Lung (tissue), 12 donors: ENCODE measurements around the gene VDR. TPM values are rescaled to one million over a fixed set of nuclear protein-coding genes. Genes with fewer than 3 reads are reported as not detected.

Experiments
- ATAC-seq: fragments of 200-7000 bp; cut with Tn5 transposase; one replicate; pipeline ENCODE4 v1.9.1; 2020; ENCODE audit warnings: moderate number of reproducible peaks; ENCODE audit not compliant: insufficient read depth, low FRiP score
- DNase-seq, 3 donors: peaks; one replicate each; pipeline ENCODE4 v3.0.0-alpha.2; 2013 to 2017
- H3K27ac ChIP-seq, 2 donors: one replicate each; pipeline ENCODE4 v1.5.1; 2013; ENCODE audit warnings: mild to moderate bottlenecking in 2 of 2, moderate library complexity in 2 of 2, control low read depth in 1 of 2, inconsistent platforms in 1 of 2, low read depth in 1 of 2, low read length in 1 of 2
- H3K27me3 ChIP-seq, 3 donors: one replicate each; pipeline ENCODE4 v1.5.1; 2013; ENCODE audit warnings: low read length in 2 of 3; ENCODE audit not compliant: control insufficient read depth in 3 of 3, insufficient read depth in 3 of 3
- H3K36me3 ChIP-seq, 4 donors: one replicate each; pipeline ENCODE4 v1.5.1; 2013; ENCODE audit warnings: low read length in 4 of 4, mild to moderate bottlenecking in 1 of 4, moderate library complexity in 1 of 4; ENCODE audit not compliant: control insufficient read depth in 4 of 4, insufficient read depth in 4 of 4
- H3K4me1 ChIP-seq, 5 donors: one replicate each; pipeline ENCODE4 v1.5.1; 2013; ENCODE audit warnings: low read length in 5 of 5, mild to moderate bottlenecking in 2 of 5, moderate library complexity in 1 of 5; ENCODE audit not compliant: control insufficient read depth in 5 of 5, insufficient read depth in 5 of 5
- H3K4me3 ChIP-seq: one replicate; pipeline ENCODE4 v1.5.1; 2013; ENCODE audit warnings: mild to moderate bottlenecking, control low read depth, moderate library complexity
- H3K9ac ChIP-seq, 2 donors: one replicate each; pipeline ENCODE4 v1.5.1; 2013; ENCODE audit warnings: low read length in 2 of 2, control low read depth in 1 of 2; ENCODE audit not compliant: insufficient read depth in 1 of 2
- H3K9me3 ChIP-seq, 4 donors: one replicate each; pipeline ENCODE4 v1.5.1; 2013; ENCODE audit warnings: low read length in 3 of 4, mild to moderate bottlenecking in 1 of 4, moderate library complexity in 1 of 4; ENCODE audit not compliant: control insufficient read depth in 4 of 4, insufficient read depth in 3 of 4
- CTCF ChIP-seq: IDR thresholded peaks from 2 replicates; pipeline ENCODE4 v1.5.1; 2012; ENCODE audit warnings: mild to moderate bottlenecking; ENCODE audit errors: control extremely low read depth, extremely low read depth
- WGBS, 2 donors: extraction: QIAGEN DNeasy Blood & Tissue Kit; methylation state at CpG; one replicate each; pipeline ENCODE4 v1.1.7; 2013; 5-methylcytosine and 5-hydroxymethylcytosine counted together
- polyA plus RNA-seq, 2 donors: library from polyadenylated mRNA; stranded (reverse); fragments of 200-250 nt; gene quantifications; one replicate each; pipeline ENCODE4 v1.2.1, GENCODE V29; 2013
- total RNA-seq, 2 donors: library from RNA; depleted of rRNA in 1 of 2; stranded (reverse); fragments of >200 nt in 1 of 2; gene quantifications; one replicate each; pipeline ENCODE4 v1.2.1, GENCODE V29; 2014 to 2021
- donor health status: control.
- donor health status: control.
- donor health status: Bipolar disorder and iron deficiency.
- donor health status: healthy.
- donor health status: DM: yes; HTN: yes; CAD: no.

The VDR gene
- total and polyA plus RNA-seq, 4 donors = 4.4 to 27.4 (median 14.3) TPM

DNA sequence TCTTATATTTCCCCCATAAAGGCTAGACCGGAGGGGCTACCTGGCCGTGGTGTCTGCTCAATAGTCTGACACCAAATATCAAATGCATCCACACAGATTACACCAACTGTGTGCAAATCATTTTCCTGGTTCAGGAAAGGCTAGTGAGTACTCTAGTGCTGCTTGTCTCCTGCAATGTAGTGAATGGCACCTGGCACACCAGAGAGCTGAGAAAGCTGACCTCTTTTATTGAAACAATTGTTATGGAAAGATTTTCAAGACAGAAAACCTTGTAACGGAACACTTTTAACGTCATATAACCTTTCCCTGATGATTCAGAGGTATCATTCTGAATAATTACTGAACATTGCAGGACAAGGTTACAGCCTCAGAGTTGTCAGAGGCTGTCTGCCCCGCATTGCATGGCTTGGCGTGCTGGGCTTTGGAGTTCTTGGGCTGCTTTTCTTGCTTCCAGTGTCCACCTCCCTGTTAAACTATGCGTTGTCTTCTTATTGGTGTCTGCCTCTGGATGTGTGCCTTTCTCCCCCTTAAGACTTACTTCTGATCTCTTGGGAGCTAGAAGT lies 44.4 kb downstream of the VDR start:
- ATAC-seq (no peak), DNase-seq (no peak)
- Histone ChIP-seq H3K27me3 (no peaks in the 10 kb centered on the region), H3K9ac (no peak overlapping the region), H3K36me3 (peaks cover 0 to 16% (median 0%) of the 10 kb centered on the region in 4 donors), H3K9me3 (no peaks in the 10 kb centered on the region), H3K4me3 (no peak overlapping the region), H3K4me1 (peaks cover 0 to 3% (median 0%) of the 10 kb centered on the region in 5 donors), H3K27ac (no peak overlapping the region)
- TF ChIP-seq CTCF = no peak
- 90 to 94% methylated on average over 7 of the region's 7 CpGs for WGBS, 2 donors

GRCh38 chr12:47858511-47859266 lies 46.1 kb downstream of the VDR start:
- no peak for ATAC-seq
- Histone ChIP-seq H3K36me3 (peaks cover 0 to 16% (median 0%) of the 10 kb centered on the region in 4 donors), H3K4me3 (no peak overlapping the region), H3K9ac (no peak overlapping the region), H3K27ac (no peak overlapping the region), H3K9me3 (no peaks in the 10 kb centered on the region), H3K27me3 (no peaks in the 10 kb centered on the region), H3K4me1 (peaks cover 0 to 3% (median 0%) of the 10 kb centered on the region in 5 donors)
- 94 to 95% methylated on average over 8 of the region's 8 CpGs for WGBS, 2 donors
- DNase-seq = no peak
- TF ChIP-seq CTCF = no peak

DNA sequence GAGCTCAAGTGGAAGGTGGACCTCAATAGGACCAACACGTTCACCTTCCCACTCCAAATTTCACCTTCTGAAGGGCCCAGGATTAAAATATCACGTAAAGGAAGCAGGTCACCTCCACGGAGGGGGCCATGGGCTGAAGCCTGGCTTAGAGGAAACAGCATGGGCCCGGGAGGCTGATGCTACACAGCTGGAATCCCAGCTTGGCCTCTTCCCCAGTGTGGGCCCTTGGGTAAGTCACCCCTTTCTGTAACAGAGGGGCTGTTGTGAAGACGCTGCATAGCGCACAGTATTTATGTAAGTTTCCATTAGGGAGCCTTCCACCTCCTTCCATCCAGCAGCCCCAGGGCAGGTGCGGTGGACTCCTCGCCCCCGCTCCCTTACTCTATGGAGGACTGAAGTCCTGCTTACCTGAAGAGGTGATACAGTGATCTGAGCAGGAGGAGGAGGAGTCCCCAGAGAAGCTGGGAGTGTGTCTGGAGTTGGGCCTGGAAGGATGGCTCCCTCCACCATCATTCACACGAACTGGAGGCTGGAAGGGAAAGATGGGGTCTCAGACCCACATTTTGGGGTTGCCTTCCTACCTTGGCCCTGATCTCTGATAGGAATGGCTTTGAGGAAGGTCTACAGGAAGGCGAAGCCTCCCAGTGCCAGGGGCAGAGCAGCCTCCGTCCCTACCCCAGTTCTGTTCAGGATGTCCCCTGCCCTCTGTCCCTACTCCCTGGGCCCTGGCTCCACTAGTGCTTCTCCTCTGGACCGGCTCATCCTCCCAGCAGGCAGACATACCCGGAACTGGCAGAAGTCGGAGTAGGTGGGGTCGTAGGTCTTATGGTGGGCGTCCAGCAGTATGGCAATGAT lies 47.8 kb downstream of the VDR start:
- H3K36me3 ChIP-seq = peaks cover 0 to 14% (median 0%) of the 10 kb centered on the region in 4 donors
- WGBS, 2 donors = 93 to 95% methylated on average over 17 of the region's 17 CpGs
- H3K27ac ChIP-seq = no peak overlapping the region
- peaks cover 0 to 9% (median 3%) of the 10 kb centered on the region in 5 donors for H3K4me1 ChIP-seq
- no peak overlapping the region for H3K9ac ChIP-seq
- DNase-seq (no peak), ATAC-seq (no peak)
- H3K9me3 ChIP-seq = no peaks in the 10 kb centered on the region
- TF ChIP-seq CTCF = no peak
- no peak overlapping the region for H3K4me3 ChIP-seq
- H3K27me3 ChIP-seq = no peaks in the 10 kb centered on the region
